ENCODE measurements around the gene CPED1.
A peak's percentile ranks its signal among the peaks of the same experiment; 100 is the strongest.
"Not testable (repeated sequence)": the region's sequence is repeated elsewhere in the genome, so short reads cannot be mapped to it uniquely, and the experiment has no call there.

The CPED1 gene

DNA sequence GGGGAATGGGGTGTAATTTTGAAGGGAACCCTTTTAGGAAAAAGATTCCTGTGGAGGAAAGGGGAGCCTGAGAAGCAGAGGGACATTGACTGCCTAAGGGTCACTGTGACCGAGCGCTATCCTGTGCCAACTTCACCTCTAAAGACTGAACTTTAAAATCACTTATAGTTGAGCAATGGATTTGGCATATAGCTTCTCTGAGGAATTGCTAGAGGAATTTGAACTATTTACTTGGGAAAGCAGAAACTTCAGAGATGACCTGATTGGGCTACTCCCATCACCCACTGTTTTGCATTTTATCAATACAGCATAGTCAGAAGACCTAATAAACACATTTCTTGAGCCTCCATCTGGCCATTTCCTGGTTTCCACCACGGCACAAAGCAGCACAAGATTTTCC, 316.6 kb downstream of the CPED1 start:
- H3K4me3 ChIP-seq: peak overlapping the region; percentile 54
- TF ChIP-seq POLR2AphosphoS5 (IDR thresholded peaks at IDR 0.05; ENCODE audit: borderline replicate concordance, low read depth, low read length): no peak
- no peak for TF ChIP-seq EZH2 (IDR thresholded peaks at IDR 0.05)
- no peak for TF ChIP-seq FOXP2 (optimal IDR thresholded peaks at IDR 0.05; ENCODE audit: control extremely low read depth, extremely low read length, insufficient read depth)
- no peak overlapping the region for H3K9ac ChIP-seq (ENCODE audit: insufficient read length)
- DNase-seq (ENCODE audit: low read depth, low spot score): no peak
- H3K9me3 ChIP-seq (ENCODE audit: low read depth, low read length): no peaks in the 10 kb centered on the region; the same call in 1 of the 2 replicates
- H3K36me3 ChIP-seq (ENCODE audit: insufficient read depth, low read length): no peaks in the 10 kb centered on the region
- no peak overlapping the region for H3K27ac ChIP-seq

- Histone ChIP-seq H3K4me3 (no peak overlapping the region), H3K9me3 (ENCODE audit: low read depth, low read length) (no peaks in the 10 kb centered on the region; the same call in 1 of the 2 replicates), H3K36me3 (ENCODE audit: insufficient read depth, low read length) (no peaks in the 10 kb centered on the region), H3K9ac (ENCODE audit: insufficient read length) (no peak overlapping the region), H3K27ac (no peak overlapping the region)
- no peak for DNase-seq (ENCODE audit: low read depth, low spot score)
- TF ChIP-seq EZH2 (IDR thresholded peaks at IDR 0.05): no peak
- TF ChIP-seq POLR2AphosphoS5 (IDR thresholded peaks at IDR 0.05; ENCODE audit: borderline replicate concordance, low read depth, low read length): no peak
- TF ChIP-seq FOXP2 (optimal IDR thresholded peaks at IDR 0.05; ENCODE audit: control extremely low read depth, extremely low read length, insufficient read depth): no peak
These were observed 318.1 kb downstream of the CPED1 start for GRCh38 chr7:121306565-121306964.

GRCh38 chr7:121307021-121307574, 318.6 kb downstream of the CPED1 start:
- DNase-seq (ENCODE audit: low read depth, low spot score): no peak
- Histone ChIP-seq H3K27ac (no peak overlapping the region), H3K9ac (ENCODE audit: insufficient read length) (no peak overlapping the region), H3K4me3 (no peak overlapping the region), H3K36me3 (ENCODE audit: insufficient read depth, low read length) (no peaks in the 10 kb centered on the region), H3K9me3 (ENCODE audit: low read depth, low read length) (no peaks in the 10 kb centered on the region; the same call in 1 of the 2 replicates)
- TF ChIP-seq FOXP2 (optimal IDR thresholded peaks at IDR 0.05; ENCODE audit: control extremely low read depth, extremely low read length, insufficient read depth) (no peak), POLR2AphosphoS5 (IDR thresholded peaks at IDR 0.05; ENCODE audit: borderline replicate concordance, low read depth, low read length) (no peak), EZH2 (IDR thresholded peaks at IDR 0.05) (no peak)

DNA sequence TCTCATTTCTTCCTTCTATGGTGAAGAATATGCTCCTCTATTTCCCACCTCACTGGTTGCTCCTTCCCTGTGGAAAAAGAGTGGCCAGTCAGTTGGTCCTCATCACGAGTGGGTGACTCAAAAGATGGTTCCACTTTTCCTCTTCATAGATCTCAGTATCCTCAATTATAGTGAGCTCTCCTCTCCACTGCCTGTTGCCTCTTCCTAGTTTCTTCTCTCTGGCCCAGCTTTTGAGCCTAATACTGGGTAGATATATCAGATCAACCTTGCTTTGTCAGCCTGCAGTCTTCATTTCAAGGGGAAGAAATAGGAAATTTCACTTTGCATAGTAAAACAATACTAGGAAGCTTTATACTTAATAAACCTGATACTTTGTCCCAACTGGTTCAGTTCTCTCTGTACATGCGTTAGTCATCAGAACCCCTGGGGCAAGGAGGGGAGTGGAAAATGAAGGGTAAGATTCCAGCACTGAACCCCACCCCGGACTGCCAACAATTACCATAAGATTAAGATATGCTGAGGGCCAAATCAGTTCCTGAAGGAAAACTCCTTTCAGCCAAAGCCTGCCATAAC, 324.8 kb downstream of the CPED1 start:
- H3K9me3 ChIP-seq (ENCODE audit: low read depth, low read length): no peaks in the 10 kb centered on the region; the same call in 1 of the 2 replicates
- no peaks in the 10 kb centered on the region for H3K36me3 ChIP-seq (ENCODE audit: insufficient read depth, low read length)
- H3K27ac ChIP-seq: peak overlapping the region; percentile 22; the same call in 1 of the 2 replicates
- peak overlapping the region; percentile 63 for H3K4me3 ChIP-seq
- TF ChIP-seq EZH2 (IDR thresholded peaks at IDR 0.05) (no peak), FOXP2 (optimal IDR thresholded peaks at IDR 0.05; ENCODE audit: control extremely low read depth, extremely low read length, insufficient read depth) (no peak), POLR2AphosphoS5 (IDR thresholded peaks at IDR 0.05; ENCODE audit: borderline replicate concordance, low read depth, low read length) (no peak)
- no peak for DNase-seq (ENCODE audit: low read depth, low spot score)
- H3K9ac ChIP-seq (ENCODE audit: insufficient read length): no peak overlapping the region

DNA sequence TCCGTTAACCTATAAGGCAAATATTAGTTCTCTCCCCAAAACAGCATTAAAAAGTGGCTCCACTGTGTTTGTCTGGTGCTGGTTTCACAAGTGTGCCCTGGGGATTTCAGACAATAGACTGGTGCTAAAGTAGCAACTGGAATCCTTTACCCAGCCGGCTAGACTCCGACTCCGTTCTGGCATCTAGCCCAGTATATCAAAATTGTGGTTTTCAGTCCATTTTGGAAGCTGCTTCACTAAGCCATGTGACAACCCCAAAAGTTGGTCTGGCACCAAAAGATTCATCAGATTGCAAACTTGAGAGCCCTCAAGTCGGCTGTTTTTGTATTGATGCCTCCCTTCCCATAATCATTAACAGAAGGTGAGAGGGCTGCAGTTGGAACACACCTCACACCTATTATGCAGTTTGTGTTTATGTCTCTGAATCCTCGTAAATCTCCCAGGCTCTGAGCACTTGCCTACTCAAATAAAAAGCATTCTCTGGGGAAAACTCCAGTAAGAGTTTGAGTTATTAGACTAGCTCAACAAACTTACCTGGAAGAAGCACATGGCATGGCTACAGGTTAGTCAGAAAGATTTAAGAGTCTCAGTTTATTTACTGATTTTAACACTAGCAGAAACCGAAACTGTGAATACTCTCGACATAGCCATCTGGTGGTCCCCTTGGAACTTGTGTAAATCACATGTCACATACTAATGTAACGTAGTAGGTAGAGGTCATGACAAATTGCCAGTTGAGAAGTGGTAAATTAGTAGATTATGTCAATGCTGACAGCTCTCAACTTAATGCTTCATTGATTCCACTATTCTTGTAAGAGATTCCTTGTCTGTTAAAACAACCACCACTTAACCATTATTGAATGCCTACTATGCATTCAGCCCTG, 325.5 kb downstream of the CPED1 start:
- peak; percentile 56 for DNase-seq (ENCODE audit: low read depth, low spot score)
- H3K36me3 ChIP-seq (ENCODE audit: insufficient read depth, low read length): no peaks in the 10 kb centered on the region
- TF ChIP-seq EZH2 (IDR thresholded peaks at IDR 0.05) (no peak), FOXP2 (optimal IDR thresholded peaks at IDR 0.05; ENCODE audit: control extremely low read depth, extremely low read length, insufficient read depth) (no peak), POLR2AphosphoS5 (IDR thresholded peaks at IDR 0.05; ENCODE audit: borderline replicate concordance, low read depth, low read length) (no peak)
- peak overlapping the region; percentile 63 for H3K4me3 ChIP-seq
- H3K9ac ChIP-seq (ENCODE audit: insufficient read length): no peak overlapping the region
- peak overlapping the region; percentile 22; the same call in 1 of the 2 replicates for H3K27ac ChIP-seq
- H3K9me3 ChIP-seq (ENCODE audit: low read depth, low read length): no peaks in the 10 kb centered on the region; the same call in 1 of the 2 replicates

DNA sequence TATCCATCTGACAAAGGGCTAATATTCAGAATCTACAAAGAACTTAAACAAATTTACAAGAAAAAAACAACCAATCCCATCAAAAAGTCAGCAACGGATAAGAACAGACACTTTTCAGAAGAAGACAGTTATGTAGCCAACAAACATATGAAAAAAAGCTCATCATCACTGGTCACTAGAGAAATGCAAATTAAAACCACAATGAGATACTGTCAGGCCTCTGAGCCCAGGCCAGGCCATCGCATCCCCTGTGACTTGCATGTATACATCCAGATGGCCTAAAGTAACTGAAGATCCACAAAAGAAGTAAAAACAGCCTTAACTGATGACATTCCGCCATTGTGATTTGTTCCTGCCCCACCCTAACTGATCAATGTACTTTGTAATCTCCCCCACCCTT, 326.7 kb downstream of the CPED1 start:
- not testable (repeated sequence) for H3K4me3 ChIP-seq; H3K9me3 ChIP-seq (ENCODE audit: low read depth, low read length); H3K27ac ChIP-seq; DNase-seq (ENCODE audit: low read depth, low spot score); H3K36me3 ChIP-seq (ENCODE audit: insufficient read depth, low read length); H3K9ac ChIP-seq (ENCODE audit: insufficient read length)

GRCh38 chr7:121322460-121322859, 333.9 kb downstream of the CPED1 start:
- Histone ChIP-seq H3K9me3 (ENCODE audit: low read depth, low read length) (no peaks in the 10 kb centered on the region), H3K9ac (ENCODE audit: insufficient read length) (no peak overlapping the region)

GRCh38 chr7:121323515-121324302, 335.2 kb downstream of the CPED1 start:
- Histone ChIP-seq H3K36me3 (ENCODE audit: insufficient read depth, low read length) (no peaks in the 10 kb centered on the region), H3K9ac (ENCODE audit: insufficient read length) (no peak overlapping the region), H3K27ac (no peak overlapping the region), H3K9me3 (ENCODE audit: low read depth, low read length) (no peaks in the 10 kb centered on the region), H3K4me3 (no peak overlapping the region)
- no peak for DNase-seq (ENCODE audit: low read depth, low spot score)
- TF ChIP-seq FOXP2 (optimal IDR thresholded peaks at IDR 0.05; ENCODE audit: control extremely low read depth, extremely low read length, insufficient read depth) (no peak), EZH2 (IDR thresholded peaks at IDR 0.05) (no peak), POLR2AphosphoS5 (IDR thresholded peaks at IDR 0.05; ENCODE audit: borderline replicate concordance, low read depth, low read length) (no peak)

More at GRCh38 chr7:121322460-121322859, 333.9 kb downstream of the CPED1 start:
- no peak for DNase-seq (ENCODE audit: low read depth, low spot score)
- TF ChIP-seq EZH2 (IDR thresholded peaks at IDR 0.05) (no peak), POLR2AphosphoS5 (IDR thresholded peaks at IDR 0.05; ENCODE audit: borderline replicate concordance, low read depth, low read length) (no peak), FOXP2 (optimal IDR thresholded peaks at IDR 0.05; ENCODE audit: control extremely low read depth, extremely low read length, insufficient read depth) (no peak)
- Histone ChIP-seq H3K27ac (no peak overlapping the region), H3K36me3 (ENCODE audit: insufficient read depth, low read length) (no peaks in the 10 kb centered on the region), H3K4me3 (no peak overlapping the region)
